ENCODE results near the gene TTC38.

TTC38 gene

GRCh38 chr22:46250783-46251125 is 17.1 kb upstream of the TTC38 start:
- POLR2A ChIA-PET: interaction anchor here (1.1 kb wide), 1 partner anchor 16 kb away, joined by 3 read pairs; no protein-coding TSS in a partner anchor

GRCh38 chr22:46251266-46251665 is 16.5 kb upstream of the TTC38 start:
- DNase-seq (ENCODE audit: extremely low spot score): no peak
- no peak for TF ChIP-seq CTCF (IDR thresholded peaks at IDR 0.05; ENCODE audit: control extremely low read depth, extremely low read depth, low read depth, missing control alignments)
- POLR2A ChIA-PET: no interaction called here
- CTCF ChIA-PET: no interaction called here

More at GRCh38 chr22:46250783-46251125, 17.1 kb upstream of the TTC38 start:
- CTCF ChIA-PET: interaction anchor here (1.0 to 1.2 kb wide), 3 partner anchors 9 to 65 kb away, joined by 3 to 4 read pairs (median 3); no protein-coding TSS in a partner anchor
- TF ChIP-seq CTCF (IDR thresholded peaks at IDR 0.05; ENCODE audit: control extremely low read depth, extremely low read depth, low read depth, missing control alignments): no peak
- no peak for DNase-seq (ENCODE audit: extremely low spot score)

- ChIA-PET POLR2A (no interaction called here), CTCF (no interaction called here)
- no peak for TF ChIP-seq CTCF (IDR thresholded peaks at IDR 0.05; ENCODE audit: control extremely low read depth, extremely low read depth, low read depth, missing control alignments)
- DNase-seq (ENCODE audit: extremely low spot score): no peak
Measured at GRCh38 chr22:46251816-46252380, 15.9 kb upstream of the TTC38 start.

- DNase-seq (ENCODE audit: extremely low spot score): no peak
- POLR2A ChIA-PET: no interaction called here
- CTCF ChIA-PET: no interaction called here
- no peak for TF ChIP-seq CTCF (IDR thresholded peaks at IDR 0.05; ENCODE audit: control extremely low read depth, extremely low read depth, low read depth, missing control alignments)
Measured at GRCh38 chr22:46256358-46256958, 11.3 kb upstream of the TTC38 start.

- DNase-seq (ENCODE audit: extremely low spot score): no peak
- ChIA-PET CTCF (interaction anchor here (1.0 kb wide), 1 partner anchor 18 kb away, joined by 3 read pairs; no protein-coding TSS in a partner anchor), POLR2A (no interaction called here)
- TF ChIP-seq CTCF (IDR thresholded peaks at IDR 0.05; ENCODE audit: control extremely low read depth, extremely low read depth, low read depth, missing control alignments): no peak
Measured at GRCh38 chr22:46259374-46259773, 8.4 kb upstream of the TTC38 start.

- DNase-seq (ENCODE audit: extremely low spot score): no peak
- CTCF ChIA-PET: interaction anchor here (1.0 kb wide), 2 partner anchors 10 to 18 kb away, joined by 3 read pairs; partner anchors contain the start of gene CDPF1
- no peak for TF ChIP-seq CTCF (IDR thresholded peaks at IDR 0.05; ENCODE audit: control extremely low read depth, extremely low read depth, low read depth, missing control alignments)
- POLR2A ChIA-PET: no interaction called here
Measured at GRCh38 chr22:46260038-46260437, 7.8 kb upstream of the TTC38 start.

Measured in GM10248 (cell line).